A172 (cell line): ENCODE results near the gene PPP1R1B. TPM values are rescaled to one million over a fixed set of nuclear protein-coding genes. Genes with fewer than 3 reads are reported as not detected.

Source experiments
- DNase-seq: peaks from one replicate; pipeline ENCODE4 v3.0.0-alpha.2; 2015; ENCODE audit warnings: low spot score
- total RNA-seq: library from RNA; depleted of rRNA; stranded (reverse); fragments of >200 nt; shearing (Covaris generic); gene quantifications from 2 replicates; pipeline ENCODE4 v1.2.3, GENCODE V29; 2014

Gene PPP1R1B
- total RNA-seq, 1 experiment from 2014 or later, result not detected

DNA sequence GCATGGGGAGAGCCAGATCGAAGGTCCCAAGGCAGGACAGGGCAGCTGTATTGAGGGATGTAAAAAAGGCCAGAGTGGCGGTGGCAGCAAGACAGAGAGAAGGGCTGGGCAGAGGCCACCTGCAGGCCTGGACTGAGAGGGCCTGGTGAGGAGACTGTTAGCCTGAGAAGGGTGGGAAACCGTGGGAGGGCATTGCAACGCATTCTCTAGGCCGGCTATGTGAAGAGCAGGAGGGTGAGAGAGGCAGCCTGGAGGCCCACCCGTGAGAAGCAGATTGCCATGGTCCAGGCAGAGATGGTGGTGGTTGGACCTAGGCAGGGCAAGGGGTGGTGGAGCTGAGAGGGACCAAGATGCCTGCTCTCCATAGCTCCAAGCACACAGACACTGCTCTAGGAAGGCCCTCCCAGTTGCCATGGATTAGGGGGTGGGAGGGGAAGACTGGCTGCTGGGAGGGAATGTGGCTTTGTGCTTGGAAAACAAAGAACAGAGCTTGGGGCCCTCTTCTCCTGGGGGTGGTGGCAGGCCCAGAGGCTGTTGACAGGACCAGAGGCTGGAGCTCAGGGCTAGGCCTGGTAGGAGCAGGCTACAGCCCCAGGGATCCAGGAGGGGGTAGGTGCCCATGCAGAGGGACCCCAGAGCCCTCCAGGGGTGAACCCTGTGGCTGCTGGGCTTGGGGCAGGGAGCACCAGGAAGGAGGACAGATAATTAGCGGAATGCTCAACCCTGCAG lies 26.0 kb downstream of the PPP1R1B start:
- DNase-seq, result no peak

DNA sequence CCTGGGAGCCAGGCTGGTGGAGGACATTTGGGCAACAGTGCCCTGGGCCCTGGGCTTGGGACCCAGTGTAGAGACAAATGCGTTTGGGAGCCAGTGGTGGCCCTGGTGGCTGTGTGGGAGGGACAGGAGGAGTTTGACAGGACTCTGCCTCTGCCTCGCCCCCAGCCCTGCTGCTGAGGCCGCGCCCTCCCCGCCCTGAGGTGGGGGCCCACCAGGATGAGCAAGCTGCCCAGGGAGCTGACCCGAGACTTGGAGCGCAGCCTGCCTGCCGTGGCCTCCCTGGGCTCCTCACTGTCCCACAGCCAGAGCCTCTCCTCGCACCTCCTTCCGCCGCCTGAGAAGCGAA lies 26.5 kb downstream of the PPP1R1B start:
- DNase-seq, result no peak

- DNase-seq, result peak; percentile 38
Observed at GRCh38 chr17:39653662-39654331, 27.0 kb downstream of the PPP1R1B start.

DNA sequence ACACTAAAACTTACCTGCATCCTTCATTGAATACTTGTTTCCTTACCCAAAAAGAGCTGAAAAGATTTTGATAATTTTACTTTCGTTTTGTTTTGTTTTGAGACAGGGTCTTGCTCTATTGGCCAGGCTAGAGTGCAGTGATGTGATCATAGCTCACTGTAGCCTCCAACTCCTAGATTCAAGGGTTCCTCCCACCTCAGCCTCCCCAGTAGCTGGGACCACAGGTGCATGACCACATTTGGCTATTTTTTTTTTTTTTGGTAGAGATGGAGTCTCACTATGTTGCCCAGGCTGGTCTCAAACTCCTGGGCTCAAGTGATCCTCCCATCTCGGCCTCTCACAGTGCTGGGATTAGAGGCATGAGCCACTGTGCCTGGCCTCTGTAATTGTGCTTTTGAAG lies 28.4 kb downstream of the PPP1R1B start:
- DNase-seq, result no peak

- no peak for DNase-seq
Observed at GRCh38 chr17:39658346-39658745, 31.6 kb downstream of the PPP1R1B start.

- DNase-seq, result no peak
Observed at GRCh38 chr17:39658760-39659159, 32.0 kb downstream of the PPP1R1B start.

DNA sequence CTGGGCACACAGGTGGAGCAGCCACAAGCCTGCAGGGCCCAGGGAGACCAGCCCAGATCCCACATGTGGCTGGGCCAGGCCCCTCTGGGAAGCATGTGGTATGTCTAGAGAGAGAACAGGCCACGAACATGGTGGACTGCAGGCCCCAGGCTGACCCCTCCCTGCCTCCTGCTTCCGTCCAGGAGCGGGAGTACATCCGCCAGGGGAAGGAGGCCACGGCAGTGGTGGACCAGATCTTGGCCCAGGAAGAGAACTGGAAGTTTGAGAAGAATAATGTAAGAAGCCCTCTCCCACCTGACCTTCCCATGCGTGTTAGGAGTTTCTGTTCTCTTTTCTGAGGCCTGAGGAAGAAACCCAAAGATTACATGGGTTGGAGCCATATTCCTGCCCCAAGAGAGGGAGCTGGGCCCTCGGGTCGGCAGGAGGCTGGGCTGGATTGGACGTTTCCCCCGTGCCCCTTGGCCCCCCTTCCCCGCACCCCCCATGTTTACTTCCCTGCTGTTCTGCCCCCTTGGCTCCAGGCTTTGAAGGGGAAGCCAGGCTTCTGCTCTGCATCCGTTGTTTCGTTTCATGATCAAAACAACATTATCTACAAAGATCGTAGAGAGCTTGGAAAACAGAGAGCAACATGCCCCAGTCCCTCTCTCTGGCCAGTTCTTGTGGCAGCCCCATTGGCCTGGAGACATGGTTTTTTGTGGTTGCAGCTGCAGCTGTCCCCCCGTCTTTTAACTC lies 32.7 kb downstream of the PPP1R1B start:
- no peak for DNase-seq

DNA sequence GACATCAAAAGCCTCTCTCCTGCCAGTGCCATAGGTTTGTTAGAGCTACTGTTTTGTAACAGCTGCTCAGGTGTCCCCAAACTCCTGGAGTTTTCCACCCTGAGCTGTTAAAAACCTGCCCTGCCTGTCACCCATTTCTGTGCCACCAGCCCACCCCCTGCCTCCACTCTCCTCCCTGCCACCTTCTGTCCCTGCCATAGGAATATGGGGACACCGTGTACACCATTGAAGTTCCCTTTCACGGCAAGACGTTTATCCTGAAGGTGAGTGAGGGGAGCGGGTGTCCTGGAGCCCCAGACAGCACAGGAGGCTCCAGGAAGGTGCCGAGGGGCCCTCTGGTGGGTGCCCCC lies 33.2 kb downstream of the PPP1R1B start:
- no peak for DNase-seq

- no peak for DNase-seq
Observed at GRCh38 chr17:39660397-39661385, 33.9 kb downstream of the PPP1R1B start.

DNA sequence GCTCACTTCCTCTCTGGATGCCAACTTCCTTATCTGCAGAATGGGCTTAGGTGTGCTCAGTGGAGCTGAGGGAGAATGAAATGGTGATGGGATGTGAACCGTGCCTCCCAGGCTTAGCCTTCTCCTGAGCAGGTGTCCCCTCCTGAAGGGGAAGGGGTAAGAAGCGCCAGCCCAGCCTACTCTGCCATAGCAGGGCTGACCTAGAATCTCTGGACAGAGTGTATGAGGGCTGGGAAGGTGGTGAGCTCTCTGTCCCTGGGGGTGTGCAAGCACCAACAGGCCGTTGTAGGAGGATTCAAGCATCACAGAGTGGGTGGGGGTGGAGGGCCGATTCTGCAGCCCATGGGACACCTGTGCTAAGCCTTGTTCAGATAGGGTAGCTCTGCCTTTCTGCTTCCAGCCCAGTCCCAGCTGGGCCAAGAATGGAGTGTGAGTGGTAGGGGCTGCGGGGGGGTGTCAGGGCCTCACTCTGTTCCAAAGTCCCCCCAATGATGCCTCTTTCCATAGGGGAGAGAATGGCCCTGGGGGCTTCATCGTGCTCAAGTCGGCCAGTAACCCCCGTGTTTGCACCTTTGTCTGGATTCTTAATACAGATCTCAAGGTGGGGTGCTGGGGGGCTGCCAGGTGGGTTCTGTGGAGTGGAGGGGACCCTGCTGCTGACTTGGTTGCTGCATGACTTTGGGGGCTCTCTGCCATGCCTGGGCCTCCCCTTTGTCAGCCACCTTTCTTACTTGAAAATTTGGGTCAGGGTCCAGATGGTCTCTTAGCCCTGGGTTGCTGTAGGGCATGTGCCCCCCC lies 35.2 kb downstream of the PPP1R1B start:
- DNase-seq, result no peak

DNA sequence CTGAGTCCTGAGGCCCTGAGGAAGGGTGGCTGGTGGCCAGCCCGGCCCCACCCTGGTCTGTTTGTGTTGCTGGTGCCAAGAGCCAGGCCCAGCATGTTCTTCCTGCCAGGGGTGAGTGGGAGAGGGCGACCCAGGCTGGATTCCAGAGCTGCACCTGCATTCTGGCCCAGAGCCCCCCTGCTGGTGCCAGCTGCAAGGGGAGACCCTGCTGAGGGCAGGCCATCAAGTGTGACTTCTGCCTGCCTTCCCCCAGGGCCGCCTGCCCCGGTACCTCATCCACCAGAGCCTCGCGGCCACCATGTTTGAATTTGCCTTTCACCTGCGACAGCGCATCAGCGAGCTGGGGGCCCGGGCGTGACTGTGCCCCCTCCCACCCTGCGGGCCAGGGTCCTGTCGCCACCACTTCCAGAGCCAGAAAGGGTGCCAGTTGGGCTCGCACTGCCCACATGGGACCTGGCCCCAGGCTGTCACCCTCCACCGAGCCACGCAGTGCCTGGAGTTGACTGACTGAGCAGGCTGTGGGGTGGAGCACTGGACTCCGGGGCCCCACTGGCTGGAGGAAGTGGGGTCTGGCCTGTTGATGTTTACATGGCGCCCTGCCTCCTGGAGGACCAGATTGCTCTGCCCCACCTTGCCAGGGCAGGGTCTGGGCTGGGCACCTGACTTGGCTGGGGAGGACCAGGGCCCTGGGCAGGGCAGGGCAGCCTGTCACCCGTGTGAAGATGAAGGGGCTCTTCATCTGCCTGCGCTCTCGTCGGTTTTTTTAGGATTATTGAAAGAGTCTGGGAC lies 36.0 kb downstream of the PPP1R1B start:
- DNase-seq, result no peak

DNA sequence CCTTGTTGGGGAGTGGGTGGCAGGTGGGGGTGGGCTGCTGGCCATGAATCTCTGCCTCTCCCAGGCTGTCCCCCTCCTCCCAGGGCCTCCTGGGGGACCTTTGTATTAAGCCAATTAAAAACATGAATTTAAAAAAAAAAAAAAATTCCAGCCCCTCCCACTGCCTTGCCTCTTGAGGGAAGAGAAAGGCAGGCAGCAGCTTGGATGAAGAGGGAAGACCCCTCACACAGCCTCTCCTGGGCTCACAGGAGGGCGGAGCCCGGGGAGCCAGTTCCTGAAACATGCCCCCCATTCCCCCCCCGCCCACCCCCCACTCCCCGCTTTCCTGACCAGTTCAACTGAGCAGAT lies 36.6 kb downstream of the PPP1R1B start:
- no peak for DNase-seq

GRCh38 chr17:39663688-39664580 lies 37.2 kb downstream of the PPP1R1B start:
- DNase-seq, result peak; percentile 62

DNA sequence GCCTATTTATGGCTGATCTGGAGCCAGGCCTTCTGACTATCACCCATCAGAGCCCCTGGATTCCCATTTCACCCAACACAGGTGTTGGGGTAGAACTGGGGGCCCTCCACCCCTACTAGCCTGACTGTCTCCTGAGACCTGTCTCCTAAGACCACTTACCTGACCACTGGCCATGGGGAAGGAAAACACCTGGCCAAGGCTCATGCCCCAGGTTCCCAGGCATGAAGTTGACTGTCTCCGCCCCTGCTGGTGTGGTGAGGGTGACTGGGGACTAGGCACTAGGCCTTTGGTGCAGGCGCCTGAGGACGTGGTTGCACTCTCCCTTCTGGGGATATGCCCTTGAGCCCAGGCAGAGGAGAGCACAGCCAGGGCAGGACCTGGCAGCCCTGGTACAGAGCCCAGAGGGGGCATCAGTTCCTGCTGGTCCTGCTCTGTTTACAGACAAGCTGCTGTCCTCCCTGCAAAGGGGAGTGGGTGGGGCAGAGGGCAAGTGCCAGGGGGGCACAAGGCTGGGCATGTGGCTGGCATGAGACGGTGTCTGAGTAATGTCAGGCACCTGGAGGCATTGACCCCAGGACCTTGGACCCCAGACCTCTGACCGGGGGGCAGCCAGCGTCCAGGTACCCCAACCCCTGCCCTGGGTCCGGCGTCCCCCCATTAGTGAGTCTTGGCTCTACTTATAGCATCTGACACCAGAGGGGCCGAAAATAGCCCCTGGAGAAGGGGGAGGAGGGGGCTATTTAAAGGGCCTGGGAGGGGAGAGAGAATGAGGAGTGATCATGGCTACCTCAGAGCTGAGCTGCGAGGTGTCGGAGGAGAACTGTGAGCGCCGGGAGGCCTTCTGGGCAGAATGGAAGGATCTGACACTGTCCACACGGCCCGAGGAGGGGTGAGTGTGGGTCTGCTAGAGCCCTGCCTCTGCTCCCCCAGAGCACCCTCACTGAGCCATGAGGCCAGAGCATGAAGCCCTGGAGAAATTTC lies 38.1 kb downstream of the PPP1R1B start, which contains the start of gene TCAP:
Gene TCAP (plus strand): TSS at position 769 of the 981 bp plus-strand sequence. CDS start 11 bp downstream, at position 780.
- no peak for DNase-seq

- DNase-seq, result no peak
Observed at GRCh38 chr17:39665642-39666224, 39.0 kb downstream of the PPP1R1B start.

DNA sequence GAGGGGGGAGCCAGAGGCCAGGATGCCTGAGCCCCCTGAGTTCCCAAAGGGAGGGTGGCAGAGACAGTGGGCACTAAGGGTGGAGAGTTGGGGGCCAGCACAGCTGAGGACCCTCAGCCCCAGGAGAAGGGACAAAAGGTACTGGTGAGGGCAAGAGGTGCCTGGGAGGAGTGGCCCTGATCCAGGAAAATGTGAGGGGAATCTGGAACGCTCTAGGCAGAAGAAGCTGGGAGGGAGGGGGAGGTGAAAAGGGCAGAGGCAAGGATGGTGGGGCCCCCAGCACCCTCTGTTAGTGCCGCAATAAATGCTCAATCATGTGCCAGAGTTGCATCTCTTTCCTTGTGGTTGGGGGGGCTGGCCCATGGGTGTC lies 39.5 kb downstream of the PPP1R1B start:
- no peak for DNase-seq

- peak; percentile 49 for DNase-seq
Observed at GRCh38 chr17:39666601-39667261, 40.0 kb downstream of the PPP1R1B start.
